IMR-90 (cell line): Measurements from ENCODE around the gene MREG. TPM values are rescaled to one million over a fixed set of nuclear protein-coding genes. Genes with fewer than 3 reads are reported as not detected.

Source experiments
- ATAC-seq: fragments of 200-7000 bp; cut with Tn5 transposase; 2 replicates; pipeline ENCODE4 v1.9.1; 2020; ENCODE audit warnings: low read depth, mild to moderate bottlenecking, moderate library complexity
- BruUV-seq: library from RNA; stranded (reverse); fragments of 400-500 nt; replicated peaks from 2 replicates; lab custom pipeline; 2021; lab: Mats Ljungman, UMichigan
- CTCF ChIA-PET: fragments of 300-600 bp; formaldehyde crosslinking; extraction: SDS; loops from one replicate; lab custom pipeline; 2021; ENCODE audit warnings: antibody characterized with exemption; lab: Yijun Ruan, JAX
- POLR2A ChIA-PET: fragments of 300-600 bp; sonication (Branson Sonifier 250); formaldehyde crosslinking; loops from one replicate; lab custom pipeline; 2022; ENCODE audit warnings: antibody characterized with exemption; ENCODE audit not compliant: unreplicated experiment; lab: Charles Lee
- DNase-seq: peaks from one replicate; pipeline ENCODE4 v3.0.0; 2013
- H2AFZ ChIP-seq: replicated peaks from 2 replicates; pipeline ENCODE3; 2013; ENCODE audit warnings: low read length, mild to moderate bottlenecking; ENCODE audit not compliant: poor library complexity
- H2AK5ac ChIP-seq: 2 replicates; pipeline ENCODE4 v1.6.1; 2013; ENCODE audit warnings: low read depth, low read length, inconsistent platforms
- H2AK9ac ChIP-seq: replicated peaks from 2 replicates; pipeline ENCODE3; 2013; ENCODE audit warnings: mild to moderate bottlenecking, low read depth, low read length, moderate library complexity; ENCODE audit not compliant: poor library complexity
- H2BK120ac ChIP-seq: 2 replicates; pipeline ENCODE4 v1.6.1; 2013; ENCODE audit warnings: low read depth, low read length, inconsistent platforms
- H2BK15ac ChIP-seq: 3 replicates; pipeline ENCODE4 v1.6.1; 2013; ENCODE audit warnings: low read depth, low read length, inconsistent platforms
- H2BK20ac ChIP-seq: 2 replicates; pipeline ENCODE4 v1.6.1; 2013; ENCODE audit warnings: low read depth, mild to moderate bottlenecking, inconsistent platforms, low read length, moderate library complexity
- H2BK5ac ChIP-seq: 2 replicates; pipeline ENCODE4 v1.6.1; 2013; ENCODE audit warnings: mild to moderate bottlenecking, low read depth, low read length, inconsistent platforms; ENCODE audit not compliant: poor library complexity, severe bottlenecking
- H3K14ac ChIP-seq: replicated peaks from 2 replicates; pipeline ENCODE4 v1.6.1; 2013; ENCODE audit warnings: low read depth, low read length, inconsistent platforms
- H3K18ac ChIP-seq: 2 replicates; pipeline ENCODE4 v1.6.1; 2013; ENCODE audit warnings: low read depth, low read length, control low read depth
- H3K23ac ChIP-seq: 2 replicates; pipeline ENCODE4 v1.6.1; 2013; ENCODE audit warnings: low read depth, low read length, inconsistent platforms
- H3K27ac ChIP-seq: 2 replicates; pipeline ENCODE4 v1.5.1; 2013; ENCODE audit warnings: mild to moderate bottlenecking, control low read depth, low read length; ENCODE audit not compliant: insufficient read depth
- H3K27me3 ChIP-seq: 2 replicates; pipeline ENCODE4 v1.6.1; 2013; ENCODE audit warnings: low read length; ENCODE audit not compliant: control insufficient read depth, insufficient read depth
- H3K36me3 ChIP-seq: 2 replicates; pipeline ENCODE4 v1.6.1; 2013; ENCODE audit warnings: low read length, mixed read lengths; ENCODE audit not compliant: control insufficient read depth, insufficient read depth
- H3K4ac ChIP-seq: 2 replicates; pipeline ENCODE4 v1.6.1; 2013; ENCODE audit warnings: low read depth, low read length, inconsistent platforms
- H3K4me1 ChIP-seq: 2 replicates; pipeline ENCODE4 v1.6.1; 2013; ENCODE audit warnings: low read length, mixed read lengths; ENCODE audit not compliant: control insufficient read depth, insufficient read depth
- H3K4me2 ChIP-seq: 2 replicates; pipeline ENCODE4 v1.6.1; 2013; ENCODE audit warnings: low read depth, mild to moderate bottlenecking, control low read depth, low read length, moderate library complexity
- H3K4me3 ChIP-seq: 2 replicates; pipeline ENCODE4 v1.5.1; 2013; ENCODE audit warnings: low read depth, mild to moderate bottlenecking, control low read depth, low read length, moderate library complexity; ENCODE audit not compliant: insufficient read depth
- H3K56ac ChIP-seq: 2 replicates; pipeline ENCODE4 v1.6.1; 2013; ENCODE audit warnings: low read length, inconsistent platforms; ENCODE audit not compliant: insufficient read depth; ENCODE audit errors: extremely low read depth
- H3K79me1 ChIP-seq, 2 experiments: 2 replicates each; pipeline ENCODE4 v1.6.1; 2013; ENCODE audit warnings: low read length in 2 of 2, inconsistent platforms in 1 of 2, low read depth in 1 of 2
- H3K9ac ChIP-seq: 2 replicates; pipeline ENCODE4 v1.6.1; 2013; ENCODE audit warnings: low read depth, low read length, control low read depth
- H3K9me1 ChIP-seq: 2 replicates; pipeline ENCODE4 v1.6.1; 2013; ENCODE audit warnings: low read length, inconsistent platforms; ENCODE audit not compliant: insufficient read depth
- H3K9me3 ChIP-seq: 2 replicates; pipeline ENCODE4 v1.6.1; 2013; ENCODE audit warnings: low read length; ENCODE audit not compliant: control insufficient read depth, insufficient read depth
- H4K20me1 ChIP-seq: 2 replicates; pipeline ENCODE4 v1.6.1; 2013; ENCODE audit warnings: low read length, inconsistent platforms; ENCODE audit not compliant: insufficient read depth
- H4K5ac ChIP-seq: 2 replicates; pipeline ENCODE4 v1.6.1; 2013; ENCODE audit warnings: mild to moderate bottlenecking, low read depth, low read length, control low read depth
- H4K8ac ChIP-seq, 2 experiments: 2 replicates each; pipeline ENCODE4 v1.6.1; 2013; ENCODE audit warnings: low read depth in 2 of 2, low read length in 2 of 2, control low read depth in 1 of 2, inconsistent platforms in 1 of 2
- H4K91ac ChIP-seq: 2 replicates; pipeline ENCODE4 v1.6.1; 2013; ENCODE audit warnings: low read depth, low read length, inconsistent platforms; ENCODE audit not compliant: insufficient read depth
- FOS ChIP-seq: fragments of 150-350 bp; IDR thresholded peaks from 2 replicates; pipeline ENCODE4 v1.6.1; 2016; ENCODE audit warnings: low read depth, low read length
- MAZ ChIP-seq: IDR thresholded peaks from 2 replicates; pipeline ENCODE4 v1.6.1; 2012; ENCODE audit warnings: low read depth, mild to moderate bottlenecking, low read length, improper control_type of control experiment, moderate library complexity, borderline replicate concordance
- NFE2L2 ChIP-seq: fragments of 150-350 bp; IDR thresholded peaks from 2 replicates; pipeline ENCODE4 v1.6.1; 2016; ENCODE audit warnings: low read depth, mild to moderate bottlenecking, low read length
- POLR2A ChIP-seq: IDR thresholded peaks from 2 replicates; pipeline ENCODE4 v1.6.1; 2012; ENCODE audit warnings: mild to moderate bottlenecking, low read depth, low read length
- RFX5 ChIP-seq: IDR thresholded peaks from 2 replicates; pipeline ENCODE4 v1.8.0; 2012; ENCODE audit warnings: low read depth, mild to moderate bottlenecking, low read length, moderate library complexity
- WGBS, 2 experiments: methylation state at CpG; one replicate each; pipeline versions ENCODE4 v1.1.5 to v1.1.7; 2013; ENCODE audit warnings: missing lambda C conversion rate in 2 of 2; ENCODE audit not compliant: insufficient read length in 1 of 2; ENCODE audit errors: extremely low coverage in 2 of 2; 5-methylcytosine and 5-hydroxymethylcytosine counted together
- dilution Hi-C: fragments of 300-500 bp; cut with HindIII; formaldehyde crosslinking; loops from one replicate; pipeline ENCODE4 v1.14.3; 2018; ENCODE audit warnings: low sequenced_read_pairs; ENCODE audit not compliant: unreplicated experiment
- in situ Hi-C: fragments of 300-500 bp; cut with MboI; formaldehyde crosslinking; loops from 3 replicates; pipeline ENCODE4 v1.14.3; 2019; ENCODE audit warnings: low sequenced_read_pairs, inconsistent platforms, mixed read lengths
- intact Hi-C: fragments of 100-400 bp; cut with micrococcal nuclease; formaldehyde crosslinking; loops from 2 replicates; pipeline ENCODE4 v1.10.0; 2022
- polyA plus RNA-seq, 3 experiments: library from polyadenylated mRNA; depleted of rRNA; stranded (reverse); fragments of >200 nt; gene quantifications; 2 replicates each; pipeline ENCODE4 v1.2.3, GENCODE V29; 2012; ENCODE audit warnings: low replicate concordance in 1 of 3
- total RNA-seq: library from RNA; depleted of rRNA; stranded (reverse); fragments of >200 nt; gene quantifications from 2 replicates; pipeline ENCODE4 v1.2.3, GENCODE V29; 2012
- TF ChIP-seq, protein P1 (sequence below): fragments of 150-350 bp; IDR thresholded peaks from 2 replicates; pipeline ENCODE4 v1.6.1; 2016; ENCODE audit warnings: low read depth, mild to moderate bottlenecking, low read length, moderate library complexity, borderline replicate concordance

Gene MREG
- total and polyA plus RNA-seq, 2 of the 4 experiments (the other 2 are of a cell fraction): 1.0 to 1.8 TPM

DNA sequence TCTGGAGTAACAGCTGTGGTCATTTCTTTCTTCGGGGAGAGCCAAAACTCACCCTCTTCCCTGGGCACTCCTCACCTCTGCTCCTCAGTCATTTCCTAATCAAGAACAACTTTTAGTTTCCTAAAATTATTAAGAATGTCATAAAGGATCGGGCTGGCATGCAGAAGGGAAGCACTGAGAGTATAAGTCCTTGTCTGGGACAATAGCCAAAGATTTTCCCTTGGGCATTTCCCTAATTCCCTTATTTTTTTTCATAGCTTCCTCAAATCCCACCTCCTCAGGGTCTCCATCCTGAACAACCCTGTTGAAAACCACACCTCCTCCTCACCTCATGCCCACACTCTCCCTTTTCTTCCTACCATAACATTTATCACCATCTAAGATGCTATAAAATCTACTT lies 115.0 kb downstream of the MREG start:
- Histone ChIP-seq H3K4me3 (no peak overlapping the region), H2BK120ac (0 out of 2 replicates have a peak overlapping the region, but pooled peaks have one; percentile 5), H4K8ac (no peak overlapping the region), H2AFZ (peak overlapping the region; percentile 15), H2BK5ac (no peak overlapping the region), H3K56ac (no peak overlapping the region), H2AK5ac (peak overlapping the region; percentile 81; the same call in 1 of the 2 replicates), H3K9ac (no peak overlapping the region), H3K14ac (0 out of 2 replicates have a peak overlapping the region, but pooled peaks have one; percentile 12), H2AK9ac (no peak overlapping the region), H4K20me1 (no peaks in the 10 kb centered on the region), H3K9me3 (no peaks in the 10 kb centered on the region), H3K4ac (no peak overlapping the region; the same call in 1 of the 2 replicates), H3K27ac (no peak overlapping the region), H3K9me1 (no peaks in the 10 kb centered on the region), H4K91ac (no peak overlapping the region), H4K5ac (no peak overlapping the region), H3K27me3 (no peaks in the 10 kb centered on the region), H3K4me2 (no peak overlapping the region), H3K18ac (no peak overlapping the region), H2BK20ac (no peak overlapping the region), H3K79me1 (no peaks in the 10 kb centered on the region), H3K4me1 (peaks cover 4% of the 10 kb centered on the region), H2BK15ac (peak overlapping the region; percentile 42; the same call in 1 of the 3 replicates), H3K23ac (no peak overlapping the region), H3K36me3 (no peaks in the 10 kb centered on the region)
- WGBS, 2 experiments: no CpG with 5 or more reads among the region's 2 CpGs
- ChIA-PET CTCF (no interaction called here), POLR2A (no interaction called here)
- intact Hi-C loops (no loop called here), in situ Hi-C loops (no loop called here), dilution Hi-C loops (no loop called here)
- no peak for DNase-seq
- BruUV-seq: no TSS peak
- TF ChIP-seq, protein P1, sequence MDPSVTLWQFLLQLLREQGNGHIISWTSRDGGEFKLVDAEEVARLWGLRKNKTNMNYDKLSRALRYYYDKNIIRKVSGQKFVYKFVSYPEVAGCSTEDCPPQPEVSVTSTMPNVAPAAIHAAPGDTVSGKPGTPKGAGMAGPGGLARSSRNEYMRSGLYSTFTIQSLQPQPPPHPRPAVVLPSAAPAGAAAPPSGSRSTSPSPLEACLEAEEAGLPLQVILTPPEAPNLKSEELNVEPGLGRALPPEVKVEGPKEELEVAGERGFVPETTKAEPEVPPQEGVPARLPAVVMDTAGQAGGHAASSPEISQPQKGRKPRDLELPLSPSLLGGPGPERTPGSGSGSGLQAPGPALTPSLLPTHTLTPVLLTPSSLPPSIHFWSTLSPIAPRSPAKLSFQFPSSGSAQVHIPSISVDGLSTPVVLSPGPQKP: no peak
- TF ChIP-seq POLR2A (no peak), RFX5 (no peak), NFE2L2 (no peak), MAZ (no peak), FOS (no peak)
- ATAC-seq: no peak
